ENCODE data around the gene CNKSR2. TPM values are rescaled to one million over a fixed set of nuclear protein-coding genes. Genes with fewer than 3 reads are reported as not detected.
"Not testable (repeated sequence)": the region's sequence is repeated elsewhere in the genome, so short reads cannot be mapped to it uniquely, and the experiment has no call there.

Gene CNKSR2
- total and polyA plus RNA-seq, 4 experiments from 2014 or later, result 1.5 to 9.8 (median 5.4) TPM

- H3K36me3 ChIP-seq (ENCODE audit: insufficient read depth, low read length), result no peaks in the 10 kb centered on the region
- no peak overlapping the region for H3K27ac Mint-ChIP-seq
- ChIA-PET CTCF (ENCODE audit: partially characterized antibody) (no interaction called here), POLR2A (ENCODE audit: partially characterized antibody) (no interaction called here)
- H3K27ac ChIP-seq (ENCODE audit: low read depth, low read length), result no peak overlapping the region
- no peaks in the 10 kb centered on the region for H3K9me3 Mint-ChIP-seq
- no peak for DNase-seq
- no peaks in the 10 kb centered on the region for H3K4me1 ChIP-seq (ENCODE audit: insufficient read depth, low read length)
- no peaks in the 10 kb centered on the region for H3K4me1 Mint-ChIP-seq
- H3K27me3 Mint-ChIP-seq, result no peaks in the 10 kb centered on the region
- H3K27me3 ChIP-seq (ENCODE audit: insufficient read depth, low read length), result no peaks in the 10 kb centered on the region
- H3K4me3 Mint-ChIP-seq, result no peak overlapping the region
- H3K4me3 ChIP-seq (ENCODE audit: low read length in 2 of 2), result no peak overlapping the region
- no peaks in the 10 kb centered on the region for H3K36me3 Mint-ChIP-seq
- intact Hi-C loops (cut with micrococcal nuclease), result no loop called here
- H3K9me3 ChIP-seq (ENCODE audit: control insufficient read depth in 1 of 2, low read length in 2 of 2), result no peaks in the 10 kb centered on the region
These were observed 135.7 kb downstream of the CNKSR2 start for GRCh38 chrX:21509912-21510311.

- Histone ChIP-seq H3K9me3 (ENCODE audit: control insufficient read depth in 1 of 2, low read length in 2 of 2) (no peaks in the 10 kb centered on the region), H3K36me3 (ENCODE audit: insufficient read depth, low read length) (no peaks in the 10 kb centered on the region), H3K4me1 (ENCODE audit: insufficient read depth, low read length) (no peaks in the 10 kb centered on the region), H3K27me3 (ENCODE audit: insufficient read depth, low read length) (no peaks in the 10 kb centered on the region), H3K27ac (ENCODE audit: low read depth, low read length) (no peak overlapping the region), H3K4me3 (ENCODE audit: low read length in 2 of 2) (no peak overlapping the region)
- ChIA-PET POLR2A (ENCODE audit: partially characterized antibody) (no interaction called here), CTCF (ENCODE audit: partially characterized antibody) (no interaction called here)
- H3K36me3 Mint-ChIP-seq, result no peaks in the 10 kb centered on the region
- no peaks in the 10 kb centered on the region for H3K9me3 Mint-ChIP-seq
- intact Hi-C loops (cut with micrococcal nuclease), result no loop called here
- no peak for DNase-seq
- H3K27me3 Mint-ChIP-seq, result no peaks in the 10 kb centered on the region
- no peak overlapping the region for H3K4me3 Mint-ChIP-seq
- no peak overlapping the region for H3K27ac Mint-ChIP-seq
- no peaks in the 10 kb centered on the region for H3K4me1 Mint-ChIP-seq
These were observed 149.8 kb downstream of the CNKSR2 start for GRCh38 chrX:21524008-21524407.

- no peak for DNase-seq
- no peak overlapping the region for H3K4me3 Mint-ChIP-seq
- H3K36me3 Mint-ChIP-seq, result no peaks in the 10 kb centered on the region
- Histone ChIP-seq H3K36me3 (ENCODE audit: insufficient read depth, low read length) (no peaks in the 10 kb centered on the region), H3K4me1 (ENCODE audit: insufficient read depth, low read length) (no peaks in the 10 kb centered on the region), H3K27ac (ENCODE audit: low read depth, low read length) (no peak overlapping the region), H3K27me3 (ENCODE audit: insufficient read depth, low read length) (no peaks in the 10 kb centered on the region), H3K9me3 (ENCODE audit: control insufficient read depth in 1 of 2, low read length in 2 of 2) (no peaks in the 10 kb centered on the region), H3K4me3 (ENCODE audit: low read length in 2 of 2) (no peak overlapping the region)
- H3K27me3 Mint-ChIP-seq, result no peaks in the 10 kb centered on the region
- no peaks in the 10 kb centered on the region for H3K9me3 Mint-ChIP-seq
- intact Hi-C loops (cut with micrococcal nuclease), result no loop called here
- ChIA-PET CTCF (ENCODE audit: partially characterized antibody) (no interaction called here), POLR2A (ENCODE audit: partially characterized antibody) (no interaction called here)
- no peak overlapping the region for H3K27ac Mint-ChIP-seq
- H3K4me1 Mint-ChIP-seq, result no peaks in the 10 kb centered on the region
These were observed 153.9 kb downstream of the CNKSR2 start for GRCh38 chrX:21528076-21528475.

GRCh38 chrX:21529771-21530170 is 155.6 kb downstream of the CNKSR2 start:
- Mint-ChIP-seq H3K36me3 (no peaks in the 10 kb centered on the region), H3K4me1 (no peaks in the 10 kb centered on the region), H3K27ac (no peak overlapping the region), H3K9me3 (peaks cover 0 to under 1% (median 0%) of the 10 kb centered on the region in 8 donors), H3K27me3 (no peaks in the 10 kb centered on the region), H3K4me3 (no peak overlapping the region)
- intact Hi-C loops (cut with micrococcal nuclease), result no loop called here
- Histone ChIP-seq H3K27me3 (ENCODE audit: insufficient read depth, low read length) (no peaks in the 10 kb centered on the region), H3K36me3 (ENCODE audit: insufficient read depth, low read length) (no peaks in the 10 kb centered on the region), H3K4me1 (ENCODE audit: insufficient read depth, low read length) (no peaks in the 10 kb centered on the region), H3K27ac (ENCODE audit: low read depth, low read length) (no peak overlapping the region), H3K9me3 (ENCODE audit: control insufficient read depth in 1 of 2, low read length in 2 of 2) (no peaks in the 10 kb centered on the region), H3K4me3 (ENCODE audit: low read length in 2 of 2) (no peak overlapping the region)
- ChIA-PET POLR2A (ENCODE audit: partially characterized antibody) (no interaction called here), CTCF (ENCODE audit: partially characterized antibody) (no interaction called here)
- no peak for DNase-seq

GRCh38 chrX:21544642-21545041 is 170.4 kb downstream of the CNKSR2 start:
- POLR2A ChIA-PET (ENCODE audit: partially characterized antibody); H3K9me3 ChIP-seq (ENCODE audit: control insufficient read depth in 1 of 2, low read length in 2 of 2); H3K36me3 Mint-ChIP-seq; H3K9me3 Mint-ChIP-seq; intact Hi-C loops (cut with micrococcal nuclease); CTCF ChIA-PET (ENCODE audit: partially characterized antibody); DNase-seq; H3K4me3 Mint-ChIP-seq; H3K4me1 ChIP-seq (ENCODE audit: insufficient read depth, low read length); H3K27me3 ChIP-seq (ENCODE audit: insufficient read depth, low read length); H3K4me3 ChIP-seq (ENCODE audit: low read length in 2 of 2); H3K4me1 Mint-ChIP-seq; H3K27ac ChIP-seq (ENCODE audit: low read depth, low read length); H3K27me3 Mint-ChIP-seq; H3K27ac Mint-ChIP-seq; H3K36me3 ChIP-seq (ENCODE audit: insufficient read depth, low read length): not testable (repeated sequence)

GRCh38 chrX:21559417-21559816 is 185.2 kb downstream of the CNKSR2 start:
- Mint-ChIP-seq H3K9me3 (peaks cover 0 to 4% (median 0%) of the 10 kb centered on the region in 8 donors), H3K36me3 (peaks cover 0 to 1% of the 10 kb centered on the region in 2 donors), H3K27ac (no peak overlapping the region), H3K27me3 (no peaks in the 10 kb centered on the region), H3K4me1 (no peaks in the 10 kb centered on the region), H3K4me3 (no peak overlapping the region)
- Histone ChIP-seq H3K9me3 (ENCODE audit: control insufficient read depth in 1 of 2, low read length in 2 of 2) (no peaks in the 10 kb centered on the region), H3K27ac (ENCODE audit: low read depth, low read length) (no peak overlapping the region), H3K4me1 (ENCODE audit: insufficient read depth, low read length) (no peaks in the 10 kb centered on the region), H3K27me3 (ENCODE audit: insufficient read depth, low read length) (no peaks in the 10 kb centered on the region), H3K36me3 (ENCODE audit: insufficient read depth, low read length) (no peaks in the 10 kb centered on the region), H3K4me3 (ENCODE audit: low read length in 2 of 2) (no peak overlapping the region)
- ChIA-PET CTCF (ENCODE audit: partially characterized antibody) (no interaction called here), POLR2A (ENCODE audit: partially characterized antibody) (no interaction called here)
- intact Hi-C loops (cut with micrococcal nuclease), result no loop called here
- no peak for DNase-seq

GRCh38 chrX:21565025-21565424 is 190.8 kb downstream of the CNKSR2 start:
- no peak for DNase-seq
- Mint-ChIP-seq H3K4me1 (no peaks in the 10 kb centered on the region), H3K9me3 (peaks cover 0 to 1% (median 0%) of the 10 kb centered on the region in 8 donors), H3K27me3 (no peaks in the 10 kb centered on the region), H3K27ac (no peak overlapping the region), H3K4me3 (no peak overlapping the region), H3K36me3 (peaks cover 4 to 5% of the 10 kb centered on the region in 2 donors)
- no peaks in the 10 kb centered on the region for H3K27me3 ChIP-seq (ENCODE audit: insufficient read depth, low read length)
- no peaks in the 10 kb centered on the region for H3K4me1 ChIP-seq (ENCODE audit: insufficient read depth, low read length)
- H3K27ac ChIP-seq (ENCODE audit: low read depth, low read length), result no peak overlapping the region
- no peaks in the 10 kb centered on the region for H3K9me3 ChIP-seq (ENCODE audit: control insufficient read depth in 1 of 2, low read length in 2 of 2)
- intact Hi-C loops (cut with micrococcal nuclease), result no loop called here
- no peak overlapping the region for H3K4me3 ChIP-seq (ENCODE audit: low read length in 2 of 2)
- POLR2A ChIA-PET (ENCODE audit: partially characterized antibody), result no interaction called here
- CTCF ChIA-PET (ENCODE audit: partially characterized antibody), result no interaction called here
- no peaks in the 10 kb centered on the region for H3K36me3 ChIP-seq (ENCODE audit: insufficient read depth, low read length)

GRCh38 chrX:21574793-21575192 is 200.6 kb downstream of the CNKSR2 start:
- Mint-ChIP-seq H3K36me3 (peaks cover 6 to 15% of the 10 kb centered on the region in 2 donors), H3K27ac (no peak overlapping the region), H3K4me3 (no peak overlapping the region), H3K27me3 (no peaks in the 10 kb centered on the region), H3K9me3 (peaks cover 0 to 19% (median 7%) of the 10 kb centered on the region in 8 donors), H3K4me1 (no peaks in the 10 kb centered on the region)
- POLR2A ChIA-PET (ENCODE audit: partially characterized antibody), result no interaction called here
- Histone ChIP-seq H3K36me3 (ENCODE audit: insufficient read depth, low read length) (no peaks in the 10 kb centered on the region), H3K27me3 (ENCODE audit: insufficient read depth, low read length) (no peaks in the 10 kb centered on the region), H3K4me1 (ENCODE audit: insufficient read depth, low read length) (no peaks in the 10 kb centered on the region), H3K4me3 (ENCODE audit: low read length in 2 of 2) (no peak overlapping the region), H3K27ac (ENCODE audit: low read depth, low read length) (no peak overlapping the region), H3K9me3 (ENCODE audit: control insufficient read depth in 1 of 2, low read length in 2 of 2) (no peaks in the 10 kb centered on the region)
- DNase-seq, result no peak
- CTCF ChIA-PET (ENCODE audit: partially characterized antibody), result no interaction called here
- intact Hi-C loops (cut with micrococcal nuclease), result no loop called here
